Nephron (organoid): Measurements from ENCODE around the gene SLC22A16.
"Not testable (repeated sequence)": the region's sequence is repeated elsewhere in the genome, so short reads cannot be mapped to it uniquely, and the experiment has no call there.

ENCODE experiments used
- H3K27ac Mint-ChIP-seq, 3 experiments: 2 replicates each; pipeline ENCODE4 v1.8.0; 2020; ENCODE audit warnings: mixed read lengths in 3 of 3, mild to moderate bottlenecking in 2 of 3, moderate library complexity in 1 of 3
- H3K27me3 Mint-ChIP-seq: 2 replicates; pipeline ENCODE4 v1.8.0; 2021; ENCODE audit warnings: low read depth, mild to moderate bottlenecking, moderate library complexity, mixed read lengths
- H3K36me3 Mint-ChIP-seq: 2 replicates; pipeline ENCODE4 v1.8.0; 2020; ENCODE audit warnings: low read depth, mixed read lengths
- H3K4me1 Mint-ChIP-seq: 2 replicates; pipeline ENCODE4 v1.8.0; 2020; ENCODE audit warnings: mixed read lengths
- H3K4me3 Mint-ChIP-seq, 3 experiments: 2 replicates each; pipeline ENCODE4 v1.8.0; 2020; ENCODE audit warnings: mild to moderate bottlenecking in 3 of 3, mixed read lengths in 3 of 3, moderate library complexity in 2 of 3
- H3K9me3 Mint-ChIP-seq: 2 replicates; pipeline ENCODE4 v1.8.0; 2020; ENCODE audit warnings: mixed read lengths
- TF ChIP-seq, protein P1 (sequence below), 3 experiments: fragments of 200-600 bp; sonication (generic); IDR thresholded peaks; one replicate each; pipeline ENCODE4 v1.5.0; 2021; ENCODE audit warnings: antibody characterized with exemption in 3 of 3; ENCODE audit not compliant: unreplicated experiment in 3 of 3

Gene SLC22A16

DNA sequence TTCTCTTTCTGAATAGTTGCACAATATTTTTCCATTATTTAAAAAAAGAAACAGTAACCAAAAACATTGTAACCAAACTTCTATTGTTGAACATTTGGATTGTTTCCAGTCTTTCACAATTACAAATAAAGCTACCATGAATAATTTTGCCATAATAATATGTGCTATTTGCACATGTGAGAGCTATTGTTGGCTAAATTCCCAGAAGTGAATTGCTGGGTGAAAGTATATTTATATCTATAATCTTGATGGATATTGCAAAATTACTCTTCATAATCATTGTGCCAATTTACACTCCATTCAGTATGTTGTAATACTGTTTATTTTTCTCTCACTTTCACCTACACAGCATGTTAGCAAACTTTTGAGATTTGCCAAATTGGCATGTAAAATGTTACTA is 36.6 kb upstream of the SLC22A16 start:
- H3K27me3 Mint-ChIP-seq: peaks cover 5% of the 10 kb centered on the region
- H3K9me3 Mint-ChIP-seq: no peaks in the 10 kb centered on the region
- H3K4me3 Mint-ChIP-seq: no peak overlapping the region
- H3K4me1 Mint-ChIP-seq: peaks cover 18% of the 10 kb centered on the region
- TF ChIP-seq, protein P1, sequence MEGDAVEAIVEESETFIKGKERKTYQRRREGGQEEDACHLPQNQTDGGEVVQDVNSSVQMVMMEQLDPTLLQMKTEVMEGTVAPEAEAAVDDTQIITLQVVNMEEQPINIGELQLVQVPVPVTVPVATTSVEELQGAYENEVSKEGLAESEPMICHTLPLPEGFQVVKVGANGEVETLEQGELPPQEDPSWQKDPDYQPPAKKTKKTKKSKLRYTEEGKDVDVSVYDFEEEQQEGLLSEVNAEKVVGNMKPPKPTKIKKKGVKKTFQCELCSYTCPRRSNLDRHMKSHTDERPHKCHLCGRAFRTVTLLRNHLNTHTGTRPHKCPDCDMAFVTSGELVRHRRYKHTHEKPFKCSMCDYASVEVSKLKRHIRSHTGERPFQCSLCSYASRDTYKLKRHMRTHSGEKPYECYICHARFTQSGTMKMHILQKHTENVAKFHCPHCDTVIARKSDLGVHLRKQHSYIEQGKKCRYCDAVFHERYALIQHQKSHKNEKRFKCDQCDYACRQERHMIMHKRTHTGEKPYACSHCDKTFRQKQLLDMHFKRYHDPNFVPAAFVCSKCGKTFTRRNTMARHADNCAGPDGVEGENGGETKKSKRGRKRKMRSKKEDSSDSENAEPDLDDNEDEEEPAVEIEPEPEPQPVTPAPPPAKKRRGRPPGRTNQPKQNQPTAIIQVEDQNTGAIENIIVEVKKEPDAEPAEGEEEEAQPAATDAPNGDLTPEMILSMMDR (IDR thresholded peaks at IDR 0.05; ENCODE audit: unreplicated experiment in 3 of 3): no peak
- H3K27ac Mint-ChIP-seq: no peak overlapping the region
- H3K36me3 Mint-ChIP-seq: no peaks in the 10 kb centered on the region

DNA sequence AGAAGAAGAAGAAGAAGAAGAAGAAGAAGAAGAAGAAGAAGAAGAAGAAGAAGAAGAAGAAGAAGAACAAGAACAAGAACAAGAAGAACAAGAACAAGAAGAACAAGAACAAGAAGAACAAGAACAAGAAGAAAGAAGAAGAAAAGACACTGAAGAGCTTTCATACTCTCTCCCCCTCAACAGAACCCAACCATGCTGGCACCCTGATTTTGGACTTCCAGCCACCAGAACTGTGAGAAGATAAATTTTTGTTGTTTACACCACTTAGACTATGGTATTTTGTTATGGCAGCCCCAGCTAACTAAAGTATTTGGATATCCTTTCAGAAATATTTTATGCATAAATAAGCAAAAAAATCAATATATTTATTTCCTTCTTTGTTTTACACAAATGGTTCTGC is 36.1 kb upstream of the SLC22A16 start:
- H3K4me1 Mint-ChIP-seq: peaks cover 14% of the 10 kb centered on the region
- H3K27ac Mint-ChIP-seq, H3K36me3 Mint-ChIP-seq, H3K4me3 Mint-ChIP-seq, H3K9me3 Mint-ChIP-seq, H3K27me3 Mint-ChIP-seq: not testable (repeated sequence)

DNA sequence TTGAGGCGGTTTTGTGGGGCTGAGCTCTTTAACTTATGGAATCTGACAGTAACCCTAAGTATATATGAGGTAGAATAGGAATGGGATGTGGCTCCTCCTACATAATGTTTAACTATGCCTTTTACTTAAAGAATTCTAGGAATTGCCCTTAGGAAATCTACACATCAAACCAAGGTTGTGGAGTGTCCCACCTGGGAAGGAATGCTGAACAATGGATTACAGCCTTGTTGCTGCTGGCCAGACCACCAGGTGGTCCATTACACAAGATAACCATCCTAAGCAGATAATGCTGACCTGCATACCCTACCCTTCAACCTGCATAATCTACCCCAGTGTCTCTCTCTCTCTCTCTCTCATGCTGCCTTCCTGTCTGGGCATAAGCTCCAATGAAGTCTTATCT is 35.0 kb upstream of the SLC22A16 start:
- H3K9me3 Mint-ChIP-seq: peaks cover 2% of the 10 kb centered on the region
- no peak overlapping the region for H3K4me3 Mint-ChIP-seq
- H3K36me3 Mint-ChIP-seq: no peaks in the 10 kb centered on the region
- H3K4me1 Mint-ChIP-seq: peaks cover 8% of the 10 kb centered on the region
- peak overlapping the region in 1 of 3 experiments; percentile 18 for H3K27ac Mint-ChIP-seq
- peaks cover 5% of the 10 kb centered on the region for H3K27me3 Mint-ChIP-seq
- TF ChIP-seq, protein P1 (IDR thresholded peaks at IDR 0.05; ENCODE audit: unreplicated experiment in 3 of 3): no peak

DNA sequence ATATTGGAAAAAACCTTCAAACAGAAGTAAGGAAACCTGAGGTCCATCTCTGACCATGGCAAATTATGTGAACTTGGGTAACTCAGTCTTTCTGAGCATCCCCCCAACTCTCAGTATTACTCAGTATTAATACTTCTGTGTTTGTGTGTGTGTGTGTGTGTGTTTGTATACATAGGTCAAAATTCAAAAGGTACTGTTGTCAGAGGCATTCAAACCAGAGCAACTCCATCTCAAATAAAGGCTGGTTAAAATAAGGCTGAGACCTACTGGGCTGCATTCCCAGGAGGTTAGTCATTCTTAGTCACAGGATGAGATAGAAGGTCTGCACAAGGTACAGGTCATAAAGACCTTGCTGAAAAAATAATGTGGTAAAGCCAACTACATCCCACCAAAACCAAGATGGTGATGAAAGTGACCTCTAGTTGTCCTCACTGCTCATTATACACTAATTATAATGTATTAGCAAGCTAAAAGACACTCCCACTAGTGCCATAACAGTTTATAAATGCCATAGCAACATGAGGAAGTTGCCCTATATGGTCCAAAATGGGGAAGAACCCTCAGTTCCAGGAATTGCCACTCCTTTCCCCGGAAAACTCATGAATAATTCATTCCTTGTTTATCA is 33.3 kb upstream of the SLC22A16 start:
- Mint-ChIP-seq H3K27me3 (peaks cover 5% of the 10 kb centered on the region), H3K9me3 (peaks cover 4% of the 10 kb centered on the region), H3K4me3 (no peak overlapping the region), H3K27ac (no peak overlapping the region), H3K4me1 (peaks cover 8% of the 10 kb centered on the region), H3K36me3 (no peaks in the 10 kb centered on the region)
- TF ChIP-seq, protein P1 (IDR thresholded peaks at IDR 0.05; ENCODE audit: unreplicated experiment in 3 of 3): no peak

DNA sequence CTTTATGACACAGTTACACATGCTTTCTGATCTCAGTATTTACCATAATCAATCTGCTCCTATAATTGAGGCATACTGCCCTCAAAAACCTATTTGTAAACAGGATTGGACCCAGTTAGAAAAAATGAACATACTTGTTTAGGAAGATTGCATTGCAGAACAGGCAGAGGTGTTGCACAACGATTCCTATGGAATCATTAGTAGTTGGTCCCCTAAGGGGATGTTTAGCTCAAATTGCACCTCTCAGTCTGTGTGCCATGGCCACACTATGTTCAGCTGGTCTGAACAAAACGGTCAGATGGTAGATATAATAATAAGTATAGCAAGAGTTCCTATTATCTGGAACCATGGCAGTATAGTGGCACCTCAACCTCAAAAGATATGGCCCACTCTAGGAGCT is 28.5 kb upstream of the SLC22A16 start:
- H3K4me3 Mint-ChIP-seq, H3K36me3 Mint-ChIP-seq, H3K4me1 Mint-ChIP-seq: not testable (repeated sequence)

DNA sequence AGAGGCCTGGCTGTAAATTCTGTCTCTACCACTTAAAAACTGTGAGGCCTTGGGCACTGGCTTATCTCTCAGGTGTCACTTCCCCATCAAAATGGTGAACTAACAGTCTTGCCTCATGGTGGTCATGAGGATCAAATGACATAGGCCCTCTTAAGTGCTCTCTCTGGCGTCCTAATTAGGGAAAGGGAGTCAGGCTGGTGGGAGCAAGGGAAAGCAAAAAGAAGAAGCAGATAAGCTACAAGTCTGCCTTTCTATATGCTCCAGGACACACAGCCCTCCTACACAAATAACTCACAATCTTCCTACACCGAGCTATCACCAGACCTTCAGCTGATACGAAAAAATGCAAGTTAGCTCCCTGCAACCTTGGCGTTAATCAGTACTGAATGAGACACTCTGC is 19.5 kb upstream of the SLC22A16 start:
- no peaks in the 10 kb centered on the region for H3K27me3 Mint-ChIP-seq
- H3K4me3 Mint-ChIP-seq: no peak overlapping the region
- peaks cover 12% of the 10 kb centered on the region for H3K9me3 Mint-ChIP-seq
- TF ChIP-seq, protein P1 (IDR thresholded peaks at IDR 0.05; ENCODE audit: unreplicated experiment in 3 of 3): no peak
- no peaks in the 10 kb centered on the region for H3K36me3 Mint-ChIP-seq
- H3K4me1 Mint-ChIP-seq: peaks cover 61% of the 10 kb centered on the region
- peak overlapping the region; percentile 74 to 88 (median 86) for H3K27ac Mint-ChIP-seq

More for the DNA sequence above, 28.5 kb upstream of the SLC22A16 start:
- not testable (repeated sequence) for H3K9me3 Mint-ChIP-seq, H3K27me3 Mint-ChIP-seq, H3K27ac Mint-ChIP-seq

DNA sequence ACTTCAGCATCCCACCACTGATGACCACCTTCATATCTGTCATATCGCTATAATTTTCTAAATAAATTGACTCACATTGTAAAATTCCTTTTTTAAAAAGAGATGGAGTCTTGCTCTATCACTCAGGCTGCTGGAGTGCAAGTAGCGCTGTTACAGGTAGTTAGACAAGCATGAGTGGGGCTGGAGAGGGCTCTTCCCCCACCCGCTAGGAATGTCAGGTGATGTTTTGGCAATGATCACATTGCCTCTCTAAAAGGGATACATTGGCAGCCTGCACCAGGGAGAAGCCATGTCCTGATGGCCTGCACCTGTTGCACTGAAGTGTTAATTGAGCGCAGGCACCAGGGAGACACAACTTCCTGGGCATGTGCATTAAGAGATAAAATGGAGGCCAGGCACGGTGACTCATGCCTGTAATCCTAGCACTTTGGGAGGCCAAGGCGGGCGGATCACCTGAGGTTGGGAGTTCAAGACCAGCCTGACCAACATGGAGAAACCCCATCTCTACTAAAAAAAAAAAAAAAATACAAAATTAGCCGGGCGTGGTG is 16.9 kb upstream of the SLC22A16 start:
- TF ChIP-seq, protein P1 (IDR thresholded peaks at IDR 0.05; ENCODE audit: unreplicated experiment in 3 of 3): no peak
- no peak overlapping the region for H3K4me3 Mint-ChIP-seq
- H3K9me3 Mint-ChIP-seq: peaks cover 8% of the 10 kb centered on the region
- peaks cover 51% of the 10 kb centered on the region for H3K4me1 Mint-ChIP-seq
- H3K27me3 Mint-ChIP-seq: no peaks in the 10 kb centered on the region
- peak overlapping the region in 2 of 3 experiments; percentile 50 to 94 for H3K27ac Mint-ChIP-seq
- H3K36me3 Mint-ChIP-seq: no peaks in the 10 kb centered on the region
